GM06990 (cell line): ENCODE results near the gene MAPK10.
"Not testable (repeated sequence)": the region's sequence is repeated elsewhere in the genome, so short reads cannot be mapped to it uniquely, and the experiment has no call there.

Experiments
- DNase-seq: peaks from one replicate; pipeline ENCODE4 v3.0.0-alpha.2; 2011; ENCODE audit not compliant: insufficient read length; ENCODE audit errors: extremely low read depth
- H3K27me3 ChIP-seq: replicated peaks from 2 replicates; pipeline ENCODE4 v1.6.0; 2011; ENCODE audit warnings: low read length; ENCODE audit not compliant: control insufficient read depth, insufficient read depth
- H3K36me3 ChIP-seq: 2 replicates; pipeline ENCODE4 v1.5.1; 2011; ENCODE audit warnings: low read length; ENCODE audit not compliant: control insufficient read depth, insufficient read depth
- H3K4me3 ChIP-seq: replicated peaks from 2 replicates; pipeline ENCODE4 v1.5.1; 2011; ENCODE audit warnings: low read depth, mild to moderate bottlenecking, control low read depth, low read length
- TF ChIP-seq, protein P1 (sequence below): IDR thresholded peaks from 2 replicates; pipeline ENCODE4 v1.5.1; 2011; ENCODE audit warnings: low read length, control low read depth, mild to moderate bottlenecking, inconsistent platforms; ENCODE audit not compliant: insufficient read depth, poor library complexity, severe bottlenecking

MAPK10 gene

DNA sequence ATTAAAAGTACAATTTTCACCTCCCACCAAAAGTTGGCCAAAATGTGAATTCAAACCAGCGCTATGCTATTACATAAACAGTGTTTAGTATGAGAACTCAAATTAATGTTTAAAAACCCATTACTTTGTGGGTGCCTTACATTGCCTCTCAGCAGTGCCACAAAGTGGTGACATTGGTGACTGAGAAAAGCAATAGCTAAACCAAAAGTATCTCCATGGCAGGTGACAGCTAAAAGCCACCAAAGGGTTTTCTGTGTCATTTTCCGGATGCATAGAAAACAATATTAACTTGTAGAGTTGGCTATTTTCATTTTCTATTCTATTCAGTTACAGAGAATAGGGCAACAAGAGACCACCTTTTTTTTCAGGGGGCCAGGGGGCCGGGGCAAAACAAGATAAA lies 261.2 kb downstream of the MAPK10 start:
- H3K36me3 ChIP-seq, result no peaks in the 10 kb centered on the region
- DNase-seq, result no peak
- TF ChIP-seq, protein P1, sequence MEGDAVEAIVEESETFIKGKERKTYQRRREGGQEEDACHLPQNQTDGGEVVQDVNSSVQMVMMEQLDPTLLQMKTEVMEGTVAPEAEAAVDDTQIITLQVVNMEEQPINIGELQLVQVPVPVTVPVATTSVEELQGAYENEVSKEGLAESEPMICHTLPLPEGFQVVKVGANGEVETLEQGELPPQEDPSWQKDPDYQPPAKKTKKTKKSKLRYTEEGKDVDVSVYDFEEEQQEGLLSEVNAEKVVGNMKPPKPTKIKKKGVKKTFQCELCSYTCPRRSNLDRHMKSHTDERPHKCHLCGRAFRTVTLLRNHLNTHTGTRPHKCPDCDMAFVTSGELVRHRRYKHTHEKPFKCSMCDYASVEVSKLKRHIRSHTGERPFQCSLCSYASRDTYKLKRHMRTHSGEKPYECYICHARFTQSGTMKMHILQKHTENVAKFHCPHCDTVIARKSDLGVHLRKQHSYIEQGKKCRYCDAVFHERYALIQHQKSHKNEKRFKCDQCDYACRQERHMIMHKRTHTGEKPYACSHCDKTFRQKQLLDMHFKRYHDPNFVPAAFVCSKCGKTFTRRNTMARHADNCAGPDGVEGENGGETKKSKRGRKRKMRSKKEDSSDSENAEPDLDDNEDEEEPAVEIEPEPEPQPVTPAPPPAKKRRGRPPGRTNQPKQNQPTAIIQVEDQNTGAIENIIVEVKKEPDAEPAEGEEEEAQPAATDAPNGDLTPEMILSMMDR, result no peak
- H3K4me3 ChIP-seq, result no peak overlapping the region
- H3K27me3 ChIP-seq, result no peaks in the 10 kb centered on the region

DNA sequence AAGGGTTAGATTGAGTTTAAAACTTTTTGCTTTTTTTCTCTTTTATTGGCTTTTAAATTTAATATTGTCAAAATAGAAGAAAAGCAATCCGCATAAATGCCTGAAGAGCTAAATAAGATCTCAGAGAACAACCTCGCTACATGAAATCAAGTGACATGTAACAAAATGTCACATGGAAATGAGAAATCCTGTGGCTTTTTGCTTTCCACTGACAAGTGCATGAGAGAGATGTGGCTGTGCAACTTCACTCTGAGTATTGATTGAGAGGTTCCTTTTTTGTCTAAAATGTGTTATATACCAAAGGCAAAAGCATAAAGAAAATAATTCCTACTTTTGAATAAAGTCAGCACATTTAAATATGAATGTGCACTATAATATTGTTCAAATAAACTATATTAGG lies 263.5 kb downstream of the MAPK10 start:
- Histone ChIP-seq H3K4me3 (no peak overlapping the region), H3K36me3 (no peaks in the 10 kb centered on the region)
- TF ChIP-seq, protein P1, result no peak

DNA sequence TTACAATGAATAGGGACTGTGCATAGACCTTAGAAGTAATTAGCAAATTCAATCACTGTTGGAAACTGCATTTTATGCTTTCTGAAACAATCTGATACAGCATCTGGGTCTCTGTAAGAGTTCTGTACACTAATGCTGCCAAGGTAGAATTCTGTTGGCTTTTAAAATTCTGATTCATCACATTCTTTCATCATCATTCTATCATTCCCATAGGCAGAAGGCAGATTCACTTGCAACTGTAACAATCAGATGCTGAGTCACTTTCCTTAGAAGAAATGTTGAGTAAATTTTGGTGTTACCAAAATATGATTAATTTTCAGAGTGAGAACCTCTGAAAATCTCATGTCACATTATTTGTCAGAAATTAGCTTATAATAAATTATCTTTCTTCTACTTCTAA lies 267.2 kb downstream of the MAPK10 start:
- Histone ChIP-seq H3K27me3 (no peaks in the 10 kb centered on the region), H3K4me3 (no peak overlapping the region), H3K36me3 (no peaks in the 10 kb centered on the region)
- no peak for DNase-seq
- TF ChIP-seq, protein P1, result no peak

More for the DNA sequence above, 263.5 kb downstream of the MAPK10 start:
- no peak for DNase-seq
- H3K27me3 ChIP-seq, result no peaks in the 10 kb centered on the region

DNA sequence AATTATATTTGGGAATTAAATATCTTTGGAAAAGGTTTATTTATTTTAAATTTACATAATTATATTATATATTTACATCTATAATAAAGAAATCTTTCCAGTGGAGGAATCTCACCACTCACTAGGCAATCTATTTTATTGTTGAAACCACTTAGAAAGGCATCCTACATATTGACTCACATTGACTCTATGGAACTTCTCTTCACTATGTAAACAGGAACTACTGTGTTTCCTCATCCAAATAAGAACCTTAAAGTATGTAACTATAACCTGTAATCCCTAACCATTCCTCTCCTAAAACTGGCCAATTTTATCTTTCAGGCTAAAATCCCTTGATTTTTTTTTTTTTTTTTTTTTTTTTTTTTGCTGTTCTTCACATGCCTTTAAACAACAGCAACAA lies 268.7 kb downstream of the MAPK10 start:
- DNase-seq, result no peak
- no peaks in the 10 kb centered on the region for H3K36me3 ChIP-seq
- TF ChIP-seq, protein P1, result no peak
- H3K27me3 ChIP-seq, result no peaks in the 10 kb centered on the region
- no peak overlapping the region for H3K4me3 ChIP-seq

DNA sequence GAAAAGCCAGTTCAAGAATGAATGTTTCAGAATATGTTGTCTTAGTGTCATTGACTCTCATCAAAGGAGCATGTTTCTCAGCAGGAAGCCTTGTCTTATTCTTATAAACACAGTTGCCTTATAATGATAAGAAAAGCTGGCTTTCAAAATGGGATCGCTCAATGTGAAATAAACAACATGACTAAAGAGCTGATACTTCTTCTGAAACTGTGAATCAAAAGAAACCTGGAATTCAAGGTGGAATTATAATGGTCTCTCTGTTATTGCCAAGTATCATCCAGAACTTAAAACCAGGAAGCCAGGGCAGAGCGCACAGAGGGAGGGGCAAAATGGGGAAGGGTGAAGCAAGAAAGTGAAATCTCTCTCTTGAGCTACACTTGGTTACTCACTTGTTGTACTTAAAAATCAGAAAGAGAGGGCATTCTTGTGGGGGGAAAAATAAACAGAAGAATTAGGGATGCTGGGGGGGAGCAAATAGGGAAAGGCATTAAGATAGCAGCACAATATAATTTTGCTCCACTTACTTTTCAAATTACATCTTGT lies 270.0 kb downstream of the MAPK10 start:
- Histone ChIP-seq H3K36me3 (no peaks in the 10 kb centered on the region), H3K4me3 (no peak overlapping the region), H3K27me3 (no peaks in the 10 kb centered on the region)
- DNase-seq, result no peak
- TF ChIP-seq, protein P1, result no peak

DNA sequence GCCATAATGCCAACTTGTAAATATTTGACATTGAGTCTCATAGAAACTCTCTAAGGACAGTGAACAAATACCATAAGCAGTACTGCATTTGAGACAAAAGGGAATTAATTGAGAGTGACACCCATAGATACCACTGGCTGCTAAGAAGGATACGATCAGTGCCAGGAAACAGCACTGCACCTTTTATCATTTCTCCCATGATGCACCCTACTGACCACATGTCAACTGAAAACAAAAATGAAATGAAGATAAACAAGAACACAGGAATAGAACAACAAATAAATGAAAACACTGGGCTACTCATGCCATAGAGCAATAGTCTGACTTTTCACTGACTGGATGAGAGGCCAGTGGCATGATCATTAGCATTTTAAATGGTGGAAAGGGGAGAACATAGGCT lies 270.8 kb downstream of the MAPK10 start:
- Histone ChIP-seq H3K27me3 (no peaks in the 10 kb centered on the region), H3K4me3 (no peak overlapping the region), H3K36me3 (no peaks in the 10 kb centered on the region)
- TF ChIP-seq, protein P1, result no peak
- DNase-seq, result no peak

DNA sequence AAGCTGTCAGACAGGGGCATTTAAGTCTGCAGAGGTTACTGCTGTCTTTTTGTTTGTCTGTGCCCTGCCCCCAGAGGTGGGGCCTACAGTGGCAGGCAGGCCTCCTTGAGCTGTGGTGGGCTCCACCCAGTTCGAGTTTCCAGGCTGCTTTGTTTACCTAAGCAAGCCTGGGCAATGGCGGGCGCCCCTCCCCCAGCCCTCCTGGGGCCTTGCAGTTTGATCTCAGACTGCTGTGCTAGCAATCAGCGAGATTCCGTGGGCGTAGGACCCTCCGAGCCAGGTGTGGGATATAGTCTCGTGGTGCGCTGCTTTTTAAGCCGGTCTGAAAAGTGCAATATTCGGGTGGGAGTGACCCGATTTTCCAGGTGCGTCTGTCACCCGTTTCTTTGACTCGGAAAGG lies 284.1 kb downstream of the MAPK10 start:
- not testable (repeated sequence) for H3K36me3 ChIP-seq, DNase-seq, H3K27me3 ChIP-seq, H3K4me3 ChIP-seq
